A549 treated with Mapracorat at 1 μM for 4 hours (cell line): Measurements from ENCODE around the gene PPP1R3D. TPM values are rescaled to one million over a fixed set of nuclear protein-coding genes. Genes with fewer than 3 reads are reported as not detected.

ENCODE experiments used
- total RNA-seq: library from RNA; stranded (reverse); fragments of 200-300 nt; extraction: Qiagen RNA extraction; gene quantifications from 5 replicates; pipeline ENCODE4 v1.2.3, GENCODE V29; 2022

The PPP1R3D gene
- 1.9 to 3.1 TPM (median 2.4 TPM) in 5 replicates for total RNA-seq

DNA sequence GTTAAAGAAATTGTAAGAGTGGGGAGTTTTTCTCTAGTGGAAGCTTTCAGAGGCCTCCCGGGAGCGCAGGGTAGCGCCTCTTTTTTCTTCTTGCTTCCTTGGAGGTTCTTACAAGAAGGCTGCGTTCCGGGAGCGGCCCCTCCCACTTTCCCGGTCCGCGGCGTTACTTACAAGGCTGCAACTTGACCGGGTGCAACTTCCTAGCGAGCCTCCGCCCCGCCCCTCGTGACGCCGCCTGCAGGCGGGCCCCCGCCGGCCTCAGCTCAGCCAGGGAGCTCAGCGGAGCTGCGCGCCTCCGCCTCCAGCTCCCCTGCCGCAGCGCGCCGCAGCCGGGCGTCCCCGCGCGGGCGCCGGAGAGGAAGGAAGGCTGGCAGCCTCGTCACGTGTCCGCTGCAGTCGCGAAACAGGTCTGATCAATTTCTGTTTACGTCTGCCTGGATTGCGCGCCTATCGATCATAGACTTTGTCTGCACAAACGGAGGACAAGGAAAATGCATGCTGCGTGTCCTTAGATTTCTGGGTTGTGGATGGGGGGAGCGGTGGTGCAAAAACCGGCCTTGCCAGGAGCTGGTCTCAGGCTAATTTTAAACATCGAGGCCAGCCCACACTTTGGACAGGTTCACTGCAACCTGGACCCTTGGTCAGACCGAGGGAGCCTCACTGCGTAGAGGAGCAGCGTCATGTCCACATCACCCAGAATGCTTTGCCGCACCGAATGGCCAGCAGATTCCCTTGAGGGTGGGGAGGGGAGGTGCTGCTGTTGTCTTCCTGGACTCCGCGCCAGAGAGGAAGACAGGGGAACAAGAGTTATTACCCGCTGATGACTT, at the start of gene PPP1R3D, which contains the start of gene FAM217B:
PPP1R3D (minus strand) TSS at position 177 of the 827 bp plus-strand sequence. CDS start 374 bp downstream, outside the sequence.
FAM217B (plus strand) TSS at position 261 of the 827 bp plus-strand sequence. CDS start 3,555 bp downstream, outside the sequence.

DNA sequence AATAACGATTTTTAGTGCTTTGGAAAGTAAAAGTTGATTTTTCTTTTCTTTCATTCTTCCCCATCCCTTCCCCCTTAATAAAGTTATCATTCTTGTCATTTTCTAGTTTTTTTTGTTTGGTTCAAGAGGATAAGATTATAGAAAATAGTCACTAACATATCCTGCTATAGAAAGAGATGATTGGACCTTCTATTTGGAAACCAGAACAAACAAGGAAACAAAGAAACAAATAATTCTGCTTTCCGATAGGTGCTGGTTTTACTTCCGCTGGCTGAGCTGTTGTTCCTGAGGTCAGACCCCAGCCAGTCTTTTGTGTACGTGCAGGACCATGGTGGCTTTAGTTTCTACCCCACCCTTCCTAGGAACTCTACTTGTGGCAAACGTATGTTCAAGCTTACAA, 18.0 kb upstream of the PPP1R3D start, which contains the start of gene CDH26:
CDH26 (plus strand) TSS at position 301 of the 400 bp plus-strand sequence. CDS start 304 bp downstream, outside the sequence.

DNA sequence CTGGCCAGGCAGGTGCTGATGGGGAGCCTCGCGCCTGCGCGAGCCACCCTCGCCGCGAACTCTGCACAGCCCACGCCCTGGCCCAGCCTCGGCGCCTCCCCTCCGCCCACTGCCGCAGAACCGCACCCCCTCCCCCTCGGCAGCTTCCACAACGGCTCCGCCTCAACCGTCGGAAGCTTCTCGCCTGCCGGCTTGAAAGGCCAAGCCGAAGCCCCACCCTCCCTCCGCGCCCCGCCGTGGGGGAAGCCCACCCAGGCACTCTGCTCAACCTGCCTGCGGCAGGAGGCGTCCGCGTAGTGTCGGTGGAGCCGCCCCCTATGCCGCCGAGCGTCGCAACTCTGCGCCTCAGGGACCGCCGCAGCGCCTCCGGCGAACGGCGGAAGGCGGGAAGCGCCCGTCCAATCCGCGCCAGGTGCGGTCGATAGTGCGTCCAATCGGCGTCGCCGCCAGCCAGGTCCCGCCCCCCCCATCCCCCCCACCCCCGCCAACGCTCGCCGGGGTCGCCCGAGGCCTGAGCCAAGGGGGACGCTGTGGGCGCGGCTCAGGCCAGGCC, 6.7 kb downstream of the PPP1R3D start, which contains the start of gene SYCP2:
SYCP2 (minus strand) TSS at position 342 of the 553 bp plus-strand sequence. CDS start 11,224 bp downstream, outside the sequence.

Other genes with a start within 250 kb of the PPP1R3D start
- 0.12 to 0.62 TPM (median 0.36 TPM) in 5 replicates for gene SYCP2, start 6.7 kb downstream of the PPP1R3D start, total RNA-seq
- 4.9 to 7.7 TPM (median 5.9 TPM) in 5 replicates for gene FAM217B, start 84 bp upstream of the PPP1R3D start, total RNA-seq
- 0.04 to 0.27 TPM (median 0.22 TPM) in 4 of 5 replicates, not detected in the other for gene CDH26, start 18.1 kb upstream of the PPP1R3D start, total RNA-seq